ENCODE data around the gene INPP5E.

INPP5E gene

GRCh38 chr9:136402067-136402466 lies 37.6 kb downstream of the INPP5E start:
- no peak for DNase-seq

DNA sequence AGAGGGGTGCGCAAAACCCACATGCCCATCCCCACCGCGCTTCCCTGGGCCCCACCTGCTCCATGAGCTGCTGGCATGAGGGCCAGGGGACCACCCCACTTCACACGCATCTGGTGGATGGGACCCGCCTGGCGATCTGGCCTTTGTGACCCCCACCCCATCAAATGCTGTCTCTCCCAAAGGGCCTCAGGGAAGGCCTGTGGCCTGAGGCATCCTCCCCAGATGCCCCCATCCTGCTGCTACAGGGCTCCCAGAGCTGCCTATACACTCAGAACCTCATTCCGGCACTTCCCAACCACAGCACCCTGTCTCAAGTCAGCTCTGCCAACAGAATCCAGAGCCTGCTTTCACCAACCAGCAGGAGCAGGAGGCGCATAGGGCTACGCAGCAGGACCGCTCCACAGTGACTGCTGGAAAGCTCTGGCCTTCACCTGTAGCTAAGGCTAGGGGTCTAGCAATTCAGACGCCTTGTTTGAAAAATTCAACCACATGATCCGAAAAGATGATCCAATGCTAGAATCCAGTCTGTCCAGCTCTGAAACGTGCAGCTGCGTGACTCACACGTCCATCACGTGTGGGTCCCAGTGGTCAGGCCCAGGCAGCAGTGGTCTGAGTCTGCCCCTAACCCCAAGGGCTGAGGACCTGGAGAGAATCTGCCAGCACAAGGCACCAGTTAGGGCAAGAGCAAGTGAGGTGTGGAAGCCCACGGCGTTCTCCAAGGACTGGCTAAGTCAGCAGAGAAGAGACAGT lies 38.3 kb downstream of the INPP5E start:
- no peak for DNase-seq

- peak; percentile 81 for DNase-seq
Measured at GRCh38 chr9:136400038-136400834, 39.4 kb downstream of the INPP5E start, which contains the start of gene SNAPC4. Gene SNAPC4, minus strand, starts transcription at chr9:136400170. Its CDS starts 1,742 bp downstream, at chr9:136398428.

- peak; percentile 21 for DNase-seq
Measured at GRCh38 chr9:136399176-136400037, 40.2 kb downstream of the INPP5E start.

- DNase-seq: no peak
Measured at GRCh38 chr9:136398286-136398685, 41.4 kb downstream of the INPP5E start.

- no peak for DNase-seq
Measured at GRCh38 chr9:136397643-136398042, 42.0 kb downstream of the INPP5E start.

DNA sequence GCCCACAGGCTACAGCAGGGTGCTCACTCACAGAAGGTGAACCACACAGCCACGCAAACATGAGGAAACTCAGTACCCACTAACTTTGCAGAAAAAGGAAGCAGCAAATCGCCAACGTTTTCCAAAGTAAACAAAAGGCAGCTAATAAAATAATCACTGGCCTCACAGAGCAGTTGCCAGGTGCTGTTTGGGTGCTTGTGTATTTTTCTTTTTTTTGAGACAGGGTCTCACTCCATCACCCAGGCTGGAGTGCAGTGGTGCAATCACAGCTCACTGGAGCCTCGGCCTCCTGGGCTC lies 43.5 kb downstream of the INPP5E start:
- no peak for DNase-seq

GRCh38 chr9:136395345-136396218 lies 44.1 kb downstream of the INPP5E start:
- DNase-seq: no peak

DNA sequence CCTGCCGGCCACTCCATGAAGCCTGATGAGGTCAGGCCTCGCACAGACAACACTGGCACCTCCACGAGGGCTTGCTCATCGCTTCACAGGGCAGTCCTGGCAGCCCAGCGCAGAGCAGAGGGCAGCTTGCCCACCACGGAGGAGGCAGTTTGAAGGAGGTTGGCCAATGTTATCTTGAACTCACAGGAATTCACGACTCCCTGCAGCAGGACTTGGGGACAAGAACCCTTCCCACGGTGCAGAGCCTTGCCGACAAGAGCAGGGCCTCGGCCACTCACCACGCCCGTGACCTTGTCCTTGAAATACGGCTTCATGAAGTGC lies 44.7 kb downstream of the INPP5E start:
- DNase-seq: no peak

DNA sequence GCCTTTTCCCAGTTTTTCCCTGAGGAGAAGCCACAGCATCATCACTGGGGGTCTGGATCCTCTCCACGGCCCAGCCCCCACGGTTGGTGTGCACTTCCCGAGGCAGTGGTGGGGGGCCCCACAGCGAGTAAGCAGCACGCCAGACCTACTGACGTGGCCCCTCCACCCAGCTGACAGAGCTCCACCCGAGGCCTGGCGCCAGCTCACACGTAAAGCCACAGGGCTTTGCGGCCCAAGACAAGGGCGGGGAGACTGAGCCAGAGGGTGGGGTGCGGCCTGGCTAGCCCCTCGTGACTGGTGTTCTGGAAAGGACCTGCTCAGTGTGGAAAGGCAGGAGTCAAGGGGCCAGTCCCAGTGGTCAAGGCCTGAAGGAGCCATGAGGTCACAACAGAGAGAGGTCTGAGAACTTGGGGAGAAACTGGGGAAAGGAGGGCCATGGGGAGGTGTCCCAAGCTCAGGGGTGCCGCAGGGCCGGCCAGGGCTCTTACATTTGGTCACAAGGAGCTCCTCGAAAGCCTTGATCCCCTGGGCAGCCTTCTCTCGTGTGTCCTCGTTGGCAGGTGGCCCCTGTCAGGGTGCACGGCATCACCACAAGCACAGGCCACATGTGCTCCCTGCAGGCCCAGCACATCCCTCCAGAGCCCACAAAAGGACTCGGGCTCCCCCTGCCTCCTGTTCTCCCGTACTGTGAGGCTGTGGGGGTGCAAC lies 45.2 kb downstream of the INPP5E start:
- DNase-seq: no peak

DNA sequence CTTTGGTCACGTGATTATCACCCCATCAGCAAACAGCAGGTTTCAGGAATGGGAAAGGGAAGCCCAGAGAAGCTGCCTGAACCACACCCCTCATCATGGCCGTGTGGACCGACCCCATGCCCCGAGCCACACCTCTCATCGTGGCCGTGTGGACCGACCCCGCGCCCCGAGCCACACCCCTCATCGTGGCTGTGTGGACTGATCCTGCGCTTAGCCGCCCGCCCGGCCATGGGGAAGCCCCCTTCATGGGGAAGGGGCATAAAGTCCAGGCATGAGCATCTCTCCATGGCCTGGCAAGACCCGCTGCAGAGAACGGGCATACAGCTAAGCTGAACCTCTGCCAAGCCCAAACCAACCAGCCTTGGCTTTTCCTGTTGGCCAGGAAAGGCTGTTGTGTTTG lies 46.1 kb downstream of the INPP5E start:
- DNase-seq: no peak

DNA sequence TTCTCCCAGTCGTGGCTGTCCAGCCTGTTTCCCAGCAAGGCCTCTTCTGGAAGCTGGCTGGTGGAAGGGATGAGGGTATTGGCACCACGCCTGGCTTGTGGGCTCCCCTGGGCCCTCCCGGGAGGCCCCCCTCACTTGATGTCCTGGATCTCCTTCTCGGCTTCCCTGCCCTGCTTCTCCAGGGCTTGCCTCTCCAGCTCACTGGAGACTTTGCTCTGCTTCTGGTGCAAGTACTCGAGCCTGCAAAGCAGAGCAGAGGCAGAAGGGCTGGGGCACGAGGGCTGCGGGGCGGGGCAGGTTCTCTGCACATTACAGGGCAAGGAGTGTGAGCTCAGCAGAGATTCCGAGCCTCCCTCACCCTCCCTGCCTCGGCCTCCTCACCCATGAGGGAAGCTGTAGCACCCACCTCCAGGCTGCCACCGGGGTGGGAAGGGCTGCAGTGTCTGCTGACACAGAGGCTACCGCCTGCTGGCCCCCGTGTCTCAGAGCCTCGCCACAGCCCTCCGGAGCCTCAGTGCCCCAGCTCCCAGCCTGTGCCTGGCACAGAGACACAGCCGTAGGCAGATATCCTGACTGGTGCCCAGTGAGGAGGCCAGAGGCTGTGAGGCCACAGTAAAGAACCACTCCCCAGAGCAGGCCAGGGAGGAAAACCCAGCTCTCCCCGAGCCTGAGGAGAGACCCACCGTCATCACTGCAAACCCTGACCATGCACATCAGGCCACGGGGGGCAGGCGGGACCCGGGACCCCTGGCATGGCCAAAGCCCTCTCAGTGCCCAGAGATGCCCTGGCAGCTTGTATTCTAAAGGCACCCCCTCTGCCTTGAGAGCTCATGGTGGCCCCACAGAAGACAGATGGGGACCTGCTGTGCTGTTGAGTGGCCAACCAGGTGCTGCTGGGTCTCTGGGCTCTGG lies 46.9 kb downstream of the INPP5E start:
- DNase-seq: no peak

DNA sequence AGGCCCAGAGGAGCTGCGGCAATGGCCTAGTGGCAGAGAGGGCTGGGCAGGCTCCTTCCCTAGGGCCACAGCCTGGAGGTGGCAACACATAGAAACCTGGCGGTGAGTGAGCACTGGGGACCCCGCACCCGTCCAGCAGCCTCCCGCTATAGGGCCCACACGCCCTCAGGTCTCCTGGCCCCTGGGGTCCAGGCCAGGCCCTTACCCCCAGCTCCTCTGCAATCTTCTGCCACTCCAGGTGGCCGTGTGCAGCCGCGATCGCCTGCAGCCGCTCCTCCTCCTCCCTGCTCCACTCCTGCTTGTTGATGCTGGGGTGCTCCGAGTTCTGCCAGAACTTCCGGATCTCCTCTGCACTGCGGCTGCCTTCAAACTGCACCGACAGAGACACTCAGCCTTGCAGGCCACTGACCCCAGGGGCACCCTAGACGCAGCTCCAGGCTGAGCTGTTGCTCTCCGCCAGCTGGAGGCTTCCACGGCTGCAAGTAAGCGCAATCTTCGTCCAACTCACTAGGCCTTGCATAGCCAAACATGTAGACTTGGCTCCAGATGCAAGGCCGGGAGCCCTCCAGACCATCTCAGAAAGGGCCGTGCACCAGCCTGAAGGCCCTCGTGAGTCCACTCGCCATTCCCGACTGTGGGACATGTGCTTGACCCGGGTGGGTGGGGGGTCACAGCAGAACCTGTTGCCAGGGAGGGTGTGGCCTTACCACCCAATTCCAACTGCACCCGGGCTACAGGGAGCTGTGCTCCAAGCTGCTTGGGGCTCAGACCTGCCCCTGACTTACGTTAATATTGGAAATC lies 47.7 kb downstream of the INPP5E start:
- no peak for DNase-seq

- DNase-seq: no peak
Measured at GRCh38 chr9:136389396-136389795, 50.2 kb downstream of the INPP5E start.

DNA sequence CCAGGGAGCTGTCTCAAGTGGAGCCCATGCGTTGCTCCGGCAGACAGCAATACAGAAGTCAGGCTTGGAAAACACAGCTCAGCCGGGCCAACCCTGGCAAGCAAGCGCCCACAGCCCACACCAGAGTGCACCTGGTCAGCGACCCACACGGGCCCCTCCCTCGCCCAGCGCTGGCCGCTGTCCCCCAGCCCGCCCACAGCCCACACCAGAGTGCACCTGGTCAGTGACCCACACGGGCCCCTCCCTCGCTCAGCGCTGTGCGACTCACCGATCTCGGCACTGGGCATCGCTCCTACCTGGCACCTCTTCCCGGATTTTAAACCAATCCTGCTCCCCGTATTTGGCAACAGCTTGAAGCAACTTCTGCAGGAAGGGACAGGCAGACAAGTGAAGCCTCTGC lies 52.4 kb downstream of the INPP5E start:
- no peak for DNase-seq

DNA sequence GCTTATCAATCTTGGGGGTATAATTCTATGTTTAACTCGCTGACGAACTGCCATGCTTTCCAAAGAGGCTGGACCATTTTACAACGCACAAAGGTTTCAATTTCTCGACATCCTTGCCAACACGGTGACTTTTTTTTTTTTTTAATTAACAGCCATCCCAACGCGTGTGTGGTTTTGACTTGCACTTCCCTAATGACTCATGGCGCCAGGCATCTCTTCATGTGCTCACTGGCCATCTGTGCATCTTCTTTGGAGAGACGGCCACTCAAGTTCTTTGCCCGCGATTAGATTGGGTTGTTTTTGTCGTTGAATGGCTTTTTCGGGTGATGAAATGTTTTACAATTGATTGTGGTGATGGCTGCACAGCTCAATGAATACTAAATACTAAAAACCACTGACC lies 53.6 kb downstream of the INPP5E start:
- DNase-seq: no peak

- no peak for DNase-seq
Measured at GRCh38 chr9:136385015-136385414, 54.6 kb downstream of the INPP5E start.

DNA sequence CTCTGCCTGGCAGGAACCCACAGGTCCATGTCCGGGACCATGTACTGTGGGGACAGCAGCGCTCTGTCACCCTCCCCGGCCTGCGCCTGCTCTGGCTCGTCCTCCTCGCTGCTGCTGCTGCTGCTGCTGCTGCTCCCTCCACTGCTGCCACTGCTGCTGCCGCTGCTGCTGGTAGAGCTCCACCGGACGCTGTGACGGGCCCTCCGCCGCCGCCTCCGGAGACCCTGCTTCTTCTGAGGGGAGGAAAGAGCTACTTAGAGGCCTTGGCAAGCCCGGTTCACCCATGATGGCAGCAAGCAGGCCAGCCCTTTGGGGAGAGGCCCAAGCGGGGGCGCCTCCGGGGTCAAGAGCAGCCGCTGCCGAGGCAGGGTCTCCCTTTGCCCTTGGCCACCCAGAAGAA lies 56.2 kb downstream of the INPP5E start:
- DNase-seq: no peak

- no peak for DNase-seq
Measured at GRCh38 chr9:136381966-136382513, 57.6 kb downstream of the INPP5E start.

GRCh38 chr9:136381311-136381710 lies 58.3 kb downstream of the INPP5E start:
- DNase-seq: no peak

Data from COR-L47 (cell line).